ENCODE measurements around the gene HRCT1. TPM values are rescaled to one million over a fixed set of nuclear protein-coding genes. Genes with fewer than 3 reads are reported as not detected.

Gene HRCT1
- total RNA-seq, 1 experiment from 2014 or later: not detected

- Histone ChIP-seq H3K4me2 (ENCODE audit: insufficient read depth, insufficient read length, low read length) (no peak overlapping the region), H3K4ac (ENCODE audit: low read depth, low read length) (no peak overlapping the region), H2BK12ac (ENCODE audit: insufficient read length, low read depth, low read length) (no peak overlapping the region), H3K23me2 (ENCODE audit: insufficient read length, low read depth, low read length, poor library complexity, severe bottlenecking) (no peaks in the 10 kb centered on the region), H3K18ac (ENCODE audit: insufficient read length, low read depth, low read length) (no peak overlapping the region), H2BK20ac (ENCODE audit: low read depth, low read length, poor library complexity, severe bottlenecking) (no peak overlapping the region), H3K14ac (ENCODE audit: insufficient read depth, low read length) (no peak overlapping the region), H4K91ac (ENCODE audit: insufficient read length, low read depth, low read length) (no peak overlapping the region), H3K27ac (ENCODE audit: insufficient read length, low read depth, low read length) (no peak overlapping the region), H4K8ac (replicated peaks; ENCODE audit: insufficient read length, low read depth, low read length) (no peak overlapping the region), H3K9ac (ENCODE audit: extremely low read depth, insufficient read length, low read length) (no peak overlapping the region), H3K23ac (ENCODE audit: insufficient read length, low read depth, low read length) (no peak overlapping the region), H3K9me3 (ENCODE audit: control insufficient read depth, low read depth, low read length) (no peaks in the 10 kb centered on the region), H2BK15ac (ENCODE audit: low read depth, low read length) (no peak overlapping the region), H3T11ph (ENCODE audit: low read length) (no peak overlapping the region), H4K5ac (ENCODE audit: insufficient read length, low read depth, low read length) (no peak overlapping the region), H3K27me3 (ENCODE audit: insufficient read depth, low read length) (no peaks in the 10 kb centered on the region; the same call in 1 of the 2 replicates), H2BK120ac (ENCODE audit: low read depth, low read length, poor library complexity, severe bottlenecking) (no peak overlapping the region), H3K79me1 (ENCODE audit: insufficient read depth, low read depth, low read length, poor library complexity, severe bottlenecking) (no peaks in the 10 kb centered on the region), H2AFZ (ENCODE audit: low read length) (no peak overlapping the region), H4K20me1 (ENCODE audit: control insufficient read depth, insufficient read depth, insufficient read length) (no peaks in the 10 kb centered on the region), H2BK5ac (ENCODE audit: insufficient read length, low read length) (no peak overlapping the region), H3K79me2 (ENCODE audit: insufficient read depth, low read length) (no peaks in the 10 kb centered on the region), H2AK5ac (ENCODE audit: insufficient read length, low read length) (no peak overlapping the region), H3K4me1 (ENCODE audit: insufficient read depth, low read length) (no peaks in the 10 kb centered on the region; the same call in 1 of the 2 replicates), H3K56ac (ENCODE audit: insufficient read length, low read depth, low read length) (no peak overlapping the region)
- no peak overlapping the region for H3K27ac Mint-ChIP-seq
- H3K4me3 Mint-ChIP-seq: no peak overlapping the region
- H3K9me3 Mint-ChIP-seq: no peaks in the 10 kb centered on the region; a peak in 1 of 5 replicates
- peaks cover 36% of the 10 kb centered on the region for H3K27me3 Mint-ChIP-seq (ENCODE audit: low read depth)
- no peak for TF ChIP-seq CTCF (conservative IDR thresholded peaks at IDR 0.05)
- DNase-seq: no peak
- peaks cover 0 to 7% of the 10 kb centered on the region in 2 experiments; a peak in 2 of 4 replicates for H3K4me1 Mint-ChIP-seq
- WGBS (ENCODE audit: extremely low coverage, insufficient read length, low lambda C conversion rate): no CpG with 5 or more reads among the region's 6 CpGs
- no peaks in the 10 kb centered on the region for H3K36me3 Mint-ChIP-seq (ENCODE audit: insufficient read depth in 1 of 3, low read depth in 3 of 3)
Observed at GRCh38 chr9:35952526-35953191, 46.7 kb downstream of the HRCT1 start.

Data from H9 (cell line).